OCI-LY1 (cell line): Measurements from ENCODE around the gene PAK2.

Source experiments
- H2AFZ ChIP-seq: fragments of 200-600 bp; sonication (generic), shearing (Covaris generic); 2 replicates; pipeline ENCODE4 v1.6.0; 2014; ENCODE audit warnings: antibody characterized with exemption, mild to moderate bottlenecking, low read length
- H3F3A ChIP-seq: fragments of 200-600 bp; sonication (generic), shearing (Covaris generic); 2 replicates; pipeline ENCODE4 v1.6.0; 2014; ENCODE audit warnings: mild to moderate bottlenecking, antibody characterized with exemption, low read length, moderate library complexity; ENCODE audit not compliant: insufficient read depth
- H3K27ac ChIP-seq: fragments of 200-600 bp; sonication (generic); 2 replicates; pipeline ENCODE4 v1.5.1; 2014; ENCODE audit warnings: low read length, mixed run types, mild to moderate bottlenecking, low read depth; ENCODE audit not compliant: poor library complexity, severe bottlenecking
- H3K27me3 ChIP-seq: fragments of 200-600 bp; sonication (generic); 2 replicates; pipeline ENCODE4 v1.6.0; 2014; ENCODE audit warnings: antibody characterized with exemption, mild to moderate bottlenecking, low read length, moderate library complexity; ENCODE audit not compliant: insufficient read depth
- H3K36me3 ChIP-seq: fragments of 200-600 bp; sonication (generic); 2 replicates; pipeline ENCODE4 v1.6.1; 2014; ENCODE audit warnings: mild to moderate bottlenecking, antibody characterized with exemption, low read length, moderate library complexity, mixed read lengths; ENCODE audit not compliant: insufficient read depth
- H3K4me1 ChIP-seq: fragments of 200-600 bp; sonication (generic); 2 replicates; pipeline ENCODE4 v1.5.1; 2014; ENCODE audit warnings: mild to moderate bottlenecking, low read length, moderate library complexity; ENCODE audit not compliant: insufficient read depth, severe bottlenecking
- H3K4me2 ChIP-seq: fragments of 200-600 bp; sonication (generic), shearing (Covaris generic); 2 replicates; pipeline ENCODE4 v1.6.1; 2014; ENCODE audit warnings: low read length
- H3K4me3 ChIP-seq: fragments of 200-600 bp; sonication (generic); 2 replicates; pipeline ENCODE4 v1.5.1; 2014; ENCODE audit warnings: low read length, low read depth, mild to moderate bottlenecking, mixed read lengths; ENCODE audit not compliant: poor library complexity, severe bottlenecking
- H3K79me2 ChIP-seq: fragments of 200-600 bp; shearing (Covaris generic); 2 replicates; pipeline ENCODE4 v1.6.1; 2016; ENCODE audit warnings: mixed run types, low read length, mixed read lengths; ENCODE audit not compliant: insufficient read depth
- H3K9ac ChIP-seq: fragments of 200-600 bp; sonication (generic), shearing (Covaris generic); 2 replicates; pipeline ENCODE4 v1.6.1; 2014; ENCODE audit warnings: mild to moderate bottlenecking, low read length, mixed read lengths
- H3K9me2 ChIP-seq: fragments of 200-600 bp; sonication (generic), shearing (Covaris generic); 2 replicates; pipeline ENCODE4 v1.6.1; 2014; ENCODE audit warnings: low read depth, mild to moderate bottlenecking, low read length, mixed read lengths
- H3K9me3 ChIP-seq: fragments of 200-600 bp; shearing (Covaris generic); 2 replicates; pipeline ENCODE4 v1.6.1; 2014; ENCODE audit warnings: low read length, mixed read lengths
- H4K20me1 ChIP-seq: fragments of 200-600 bp; sonication (generic), shearing (Covaris generic); 2 replicates; pipeline ENCODE4 v1.6.0; 2016; ENCODE audit warnings: mild to moderate bottlenecking, low read length; ENCODE audit not compliant: insufficient read depth
- CTCF ChIP-seq: fragments of 200-600 bp; sonication (generic), shearing (Covaris generic); IDR thresholded peaks from 2 replicates; pipeline ENCODE4 v1.5.1; 2017; ENCODE audit warnings: mild to moderate bottlenecking, antibody characterized with exemption, low read length, moderate library complexity, mixed read lengths
- EZH2 ChIP-seq: fragments of 200-600 bp; sonication (generic), shearing (Covaris generic); IDR thresholded peaks from 2 replicates; pipeline ENCODE4 v1.8.0; 2017; ENCODE audit warnings: borderline replicate concordance, mixed run types, mild to moderate bottlenecking, antibody characterized with exemption, low read length, moderate library complexity, mixed read lengths

The PAK2 gene

GRCh38 chr3:196721097-196721496, 18.6 kb upstream of the PAK2 start:
- TF ChIP-seq EZH2 (no peak), CTCF (no peak)
- no peaks in the 10 kb centered on the region for H3F3A ChIP-seq
- H3K9ac ChIP-seq = no peak overlapping the region
- H4K20me1 ChIP-seq = no peaks in the 10 kb centered on the region
- H3K9me3 ChIP-seq = peaks cover 16% of the 10 kb centered on the region
- no peak overlapping the region for H3K27ac ChIP-seq
- peaks cover 12% of the 10 kb centered on the region for H3K79me2 ChIP-seq
- no peak overlapping the region for H2AFZ ChIP-seq
- H3K4me2 ChIP-seq = no peak overlapping the region
- H3K4me3 ChIP-seq = no peak overlapping the region
- H3K27me3 ChIP-seq = no peaks in the 10 kb centered on the region
- no peaks in the 10 kb centered on the region for H3K4me1 ChIP-seq
- H3K36me3 ChIP-seq = peaks cover 84% of the 10 kb centered on the region
- H3K9me2 ChIP-seq = no peaks in the 10 kb centered on the region

- Histone ChIP-seq H3K4me2 (no peak overlapping the region), H3K79me2 (no peaks in the 10 kb centered on the region), H3K4me1 (no peaks in the 10 kb centered on the region), H3K27ac (no peak overlapping the region), H3K9ac (no peak overlapping the region), H4K20me1 (no peaks in the 10 kb centered on the region), H3K9me2 (no peaks in the 10 kb centered on the region), H2AFZ (no peak overlapping the region), H3K9me3 (no peaks in the 10 kb centered on the region), H3F3A (no peaks in the 10 kb centered on the region), H3K4me3 (no peak overlapping the region), H3K27me3 (no peaks in the 10 kb centered on the region), H3K36me3 (peaks cover 70% of the 10 kb centered on the region)
- TF ChIP-seq EZH2 (no peak), CTCF (no peak)
Measured at GRCh38 chr3:196726788-196727675, 12.6 kb upstream of the PAK2 start.

GRCh38 chr3:196735751-196736150, 3.9 kb upstream of the PAK2 start:
- Histone ChIP-seq H3K27ac (no peak overlapping the region), H3K9ac (no peak overlapping the region), H3K9me3 (peaks cover 6% of the 10 kb centered on the region), H3K4me2 (no peak overlapping the region), H3K4me1 (peaks cover 4% of the 10 kb centered on the region), H3K9me2 (no peaks in the 10 kb centered on the region), H3K79me2 (peaks cover 8% of the 10 kb centered on the region), H3K36me3 (peaks cover 46% of the 10 kb centered on the region), H3K4me3 (no peak overlapping the region), H3F3A (no peaks in the 10 kb centered on the region), H4K20me1 (no peaks in the 10 kb centered on the region), H2AFZ (no peak overlapping the region), H3K27me3 (no peaks in the 10 kb centered on the region)
- TF ChIP-seq CTCF (no peak), EZH2 (no peak)
